ENCODE results near the gene PKHD1. TPM values are rescaled to one million over a fixed set of nuclear protein-coding genes. Genes with fewer than 3 reads are reported as not detected.

Gene PKHD1
- polyA plus RNA-seq, 1 of the 3 experiments (the other 2 are of a cell fraction): not detected

- no peaks in the 10 kb centered on the region for H3K9me2 ChIP-seq
- no peaks in the 10 kb centered on the region for H3K27me3 ChIP-seq (ENCODE audit: insufficient read depth)
- CTCF ChIA-PET: no interaction called here
- no peaks in the 10 kb centered on the region for H4K20me1 ChIP-seq (ENCODE audit: insufficient read depth)
- no peak overlapping the region for H2AFZ ChIP-seq (ENCODE audit: low read depth)
- no peaks in the 10 kb centered on the region for H3K4me1 ChIP-seq (ENCODE audit: control insufficient read depth in 1 of 2, insufficient read depth in 2 of 2, low read depth in 1 of 2, low read length in 1 of 2)
- TF ChIP-seq EP300 (IDR thresholded peaks at IDR 0.05; ENCODE audit: borderline replicate concordance in 1 of 2, low read depth in 1 of 2, low read length in 1 of 2) (no peak), MXI1 (IDR thresholded peaks at IDR 0.05; ENCODE audit: low read depth, low read length) (no peak), FOSL2 (IDR thresholded peaks at IDR 0.05; ENCODE audit: borderline replicate concordance, low read depth) (no peak), USF2 (IDR thresholded peaks at IDR 0.05; ENCODE audit: borderline replicate concordance, low read depth, low read length) (no peak), POLR2AphosphoS5 (IDR thresholded peaks at IDR 0.05; ENCODE audit: low read depth, low read length) (no peak), RXRA (IDR thresholded peaks at IDR 0.05; ENCODE audit: borderline replicate concordance, low read depth) (no peak), NRF1 (IDR thresholded peaks at IDR 0.05; ENCODE audit: low read depth, low read length) (no peak), PBX3 (IDR thresholded peaks at IDR 0.05) (no peak), GATA2 (CRISPR knock-in tag; IDR thresholded peaks at IDR 0.05) (no peak), IRF3 (IDR thresholded peaks at IDR 0.05; ENCODE audit: low read depth, low read length) (no peak), MEF2A (IDR thresholded peaks at IDR 0.05; ENCODE audit: borderline replicate concordance, low read depth) (no peak), SIN3A (IDR thresholded peaks at IDR 0.05; ENCODE audit: borderline replicate concordance, low read depth, low read length) (no peak), TAF1 (IDR thresholded peaks at IDR 0.05; ENCODE audit: borderline replicate concordance, low read depth, low read length) (no peak), ELF1 (IDR thresholded peaks at IDR 0.05) (no peak), GABPA (IDR thresholded peaks at IDR 0.05; ENCODE audit: low read depth) (no peak), TCF12 (IDR thresholded peaks at IDR 0.05) (no peak), RFX5 (IDR thresholded peaks at IDR 0.05; ENCODE audit: low read length) (no peak)
- TF ChIP-seq, protein P1, sequence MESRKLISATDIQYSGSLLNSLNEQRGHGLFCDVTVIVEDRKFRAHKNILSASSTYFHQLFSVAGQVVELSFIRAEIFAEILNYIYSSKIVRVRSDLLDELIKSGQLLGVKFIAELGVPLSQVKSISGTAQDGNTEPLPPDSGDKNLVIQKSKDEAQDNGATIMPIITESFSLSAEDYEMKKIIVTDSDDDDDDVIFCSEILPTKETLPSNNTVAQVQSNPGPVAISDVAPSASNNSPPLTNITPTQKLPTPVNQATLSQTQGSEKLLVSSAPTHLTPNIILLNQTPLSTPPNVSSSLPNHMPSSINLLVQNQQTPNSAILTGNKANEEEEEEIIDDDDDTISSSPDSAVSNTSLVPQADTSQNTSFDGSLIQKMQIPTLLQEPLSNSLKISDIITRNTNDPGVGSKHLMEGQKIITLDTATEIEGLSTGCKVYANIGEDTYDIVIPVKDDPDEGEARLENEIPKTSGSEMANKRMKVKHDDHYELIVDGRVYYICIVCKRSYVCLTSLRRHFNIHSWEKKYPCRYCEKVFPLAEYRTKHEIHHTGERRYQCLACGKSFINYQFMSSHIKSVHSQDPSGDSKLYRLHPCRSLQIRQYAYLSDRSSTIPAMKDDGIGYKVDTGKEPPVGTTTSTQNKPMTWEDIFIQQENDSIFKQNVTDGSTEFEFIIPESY (IDR thresholded peaks at IDR 0.05; ENCODE audit: borderline replicate concordance, low read depth): no peak
- TF ChIP-seq, protein P2, sequence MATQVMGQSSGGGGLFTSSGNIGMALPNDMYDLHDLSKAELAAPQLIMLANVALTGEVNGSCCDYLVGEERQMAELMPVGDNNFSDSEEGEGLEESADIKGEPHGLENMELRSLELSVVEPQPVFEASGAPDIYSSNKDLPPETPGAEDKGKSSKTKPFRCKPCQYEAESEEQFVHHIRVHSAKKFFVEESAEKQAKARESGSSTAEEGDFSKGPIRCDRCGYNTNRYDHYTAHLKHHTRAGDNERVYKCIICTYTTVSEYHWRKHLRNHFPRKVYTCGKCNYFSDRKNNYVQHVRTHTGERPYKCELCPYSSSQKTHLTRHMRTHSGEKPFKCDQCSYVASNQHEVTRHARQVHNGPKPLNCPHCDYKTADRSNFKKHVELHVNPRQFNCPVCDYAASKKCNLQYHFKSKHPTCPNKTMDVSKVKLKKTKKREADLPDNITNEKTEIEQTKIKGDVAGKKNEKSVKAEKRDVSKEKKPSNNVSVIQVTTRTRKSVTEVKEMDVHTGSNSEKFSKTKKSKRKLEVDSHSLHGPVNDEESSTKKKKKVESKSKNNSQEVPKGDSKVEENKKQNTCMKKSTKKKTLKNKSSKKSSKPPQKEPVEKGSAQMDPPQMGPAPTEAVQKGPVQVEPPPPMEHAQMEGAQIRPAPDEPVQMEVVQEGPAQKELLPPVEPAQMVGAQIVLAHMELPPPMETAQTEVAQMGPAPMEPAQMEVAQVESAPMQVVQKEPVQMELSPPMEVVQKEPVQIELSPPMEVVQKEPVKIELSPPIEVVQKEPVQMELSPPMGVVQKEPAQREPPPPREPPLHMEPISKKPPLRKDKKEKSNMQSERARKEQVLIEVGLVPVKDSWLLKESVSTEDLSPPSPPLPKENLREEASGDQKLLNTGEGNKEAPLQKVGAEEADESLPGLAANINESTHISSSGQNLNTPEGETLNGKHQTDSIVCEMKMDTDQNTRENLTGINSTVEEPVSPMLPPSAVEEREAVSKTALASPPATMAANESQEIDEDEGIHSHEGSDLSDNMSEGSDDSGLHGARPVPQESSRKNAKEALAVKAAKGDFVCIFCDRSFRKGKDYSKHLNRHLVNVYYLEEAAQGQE (IDR thresholded peaks at IDR 0.05; ENCODE audit: low read depth, low read length): no peak
- H3K4me3 ChIP-seq (ENCODE audit: low read depth in 2 of 2, low read length in 1 of 2): no peak overlapping the region
- no peaks in the 10 kb centered on the region for H3K79me2 ChIP-seq (ENCODE audit: insufficient read depth)
- no peak for DNase-seq
- H3K4me2 ChIP-seq: no peak overlapping the region
- no peak overlapping the region for H3K27ac ChIP-seq (ENCODE audit: low read depth in 2 of 2, low read length in 1 of 2)
- H3K36me3 ChIP-seq (replicated peaks in 1 of 2; ENCODE audit: control insufficient read depth in 1 of 2, insufficient read depth in 2 of 2, low read length in 1 of 2): no peaks in the 10 kb centered on the region
- 15% methylated on average over 2 of the region's 2 CpGs for WGBS (ENCODE audit: low lambda C conversion rate)
- H3F3A ChIP-seq (replicated peaks; ENCODE audit: insufficient read depth): no peaks in the 10 kb centered on the region
- H3K9ac ChIP-seq: no peak overlapping the region
- POLR2A ChIA-PET: no interaction called here
- H3K9me3 ChIP-seq: no peaks in the 10 kb centered on the region
Observed at GRCh38 chr6:52109171-52109571, 21.8 kb upstream of the PKHD1 start.

Measured in SK-N-SH (cell line).